Vagina (tissue), 2 donors: ENCODE measurements around the gene CYP11A1.

ENCODE experiments used
- POLR2A ChIP-seq, 2 donors: fragments of 450-650 bp; IDR thresholded peaks; one replicate each; pipeline ENCODE4 v1.6.1; 2017; ENCODE audit warnings: antibody characterized with exemption in 2 of 2, mild to moderate bottlenecking in 2 of 2, moderate library complexity in 2 of 2
- POLR2AphosphoS5 ChIP-seq, 2 donors: sonication (generic); formaldehyde crosslinking; IDR thresholded peaks; one replicate each; pipeline ENCODE4 v1.9.0; 2017; ENCODE audit warnings: antibody characterized with exemption in 2 of 2, mild to moderate bottlenecking in 2 of 2, low read depth in 1 of 2; ENCODE audit not compliant: insufficient read depth in 1 of 2
- TF ChIP-seq, protein P1 (sequence below), 3 experiments: fragments of 450-650 bp in 2 of 3; fragments of 200-600 bp in 1 of 3; sonication (generic) in 1 of 3; IDR thresholded peaks; one replicate each; pipeline ENCODE4 v1.5.1; 2017 to 2019; ENCODE audit warnings: antibody characterized with exemption in 3 of 3, mild to moderate bottlenecking in 2 of 3, moderate library complexity in 2 of 3

DNA sequence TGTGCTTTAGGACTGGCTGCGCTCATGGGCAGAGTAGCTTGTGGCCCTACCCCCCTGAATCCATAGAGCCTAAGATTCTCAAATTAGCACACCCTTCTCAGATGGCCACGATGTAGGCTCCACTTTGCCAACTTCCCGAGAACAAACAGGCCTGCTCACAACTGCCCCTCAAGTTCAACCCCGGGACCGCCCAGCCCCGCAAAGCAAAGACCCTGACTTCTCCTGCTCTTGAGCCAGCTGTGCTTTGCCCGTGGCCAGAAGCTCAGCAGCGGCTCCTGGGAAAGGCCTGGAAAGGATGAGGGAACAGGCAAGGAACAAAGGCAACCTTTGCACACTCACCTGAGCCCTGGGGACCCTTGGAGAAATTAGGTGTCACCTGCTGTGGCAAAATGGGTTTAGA is 32.0 kb downstream of the CYP11A1 start:
- TF ChIP-seq, protein P1, sequence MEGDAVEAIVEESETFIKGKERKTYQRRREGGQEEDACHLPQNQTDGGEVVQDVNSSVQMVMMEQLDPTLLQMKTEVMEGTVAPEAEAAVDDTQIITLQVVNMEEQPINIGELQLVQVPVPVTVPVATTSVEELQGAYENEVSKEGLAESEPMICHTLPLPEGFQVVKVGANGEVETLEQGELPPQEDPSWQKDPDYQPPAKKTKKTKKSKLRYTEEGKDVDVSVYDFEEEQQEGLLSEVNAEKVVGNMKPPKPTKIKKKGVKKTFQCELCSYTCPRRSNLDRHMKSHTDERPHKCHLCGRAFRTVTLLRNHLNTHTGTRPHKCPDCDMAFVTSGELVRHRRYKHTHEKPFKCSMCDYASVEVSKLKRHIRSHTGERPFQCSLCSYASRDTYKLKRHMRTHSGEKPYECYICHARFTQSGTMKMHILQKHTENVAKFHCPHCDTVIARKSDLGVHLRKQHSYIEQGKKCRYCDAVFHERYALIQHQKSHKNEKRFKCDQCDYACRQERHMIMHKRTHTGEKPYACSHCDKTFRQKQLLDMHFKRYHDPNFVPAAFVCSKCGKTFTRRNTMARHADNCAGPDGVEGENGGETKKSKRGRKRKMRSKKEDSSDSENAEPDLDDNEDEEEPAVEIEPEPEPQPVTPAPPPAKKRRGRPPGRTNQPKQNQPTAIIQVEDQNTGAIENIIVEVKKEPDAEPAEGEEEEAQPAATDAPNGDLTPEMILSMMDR (IDR thresholded peaks at IDR 0.05): no peak
- TF ChIP-seq POLR2A (IDR thresholded peaks at IDR 0.05): no peak
- no peak for TF ChIP-seq POLR2AphosphoS5 (IDR thresholded peaks at IDR 0.05; ENCODE audit: insufficient read depth in 1 of 2, low read depth in 1 of 2)
